Gastrocnemius medialis (tissue), 4 donors: Measurements from ENCODE around the gene ACYP1. TPM values are rescaled to one million over a fixed set of nuclear protein-coding genes. Genes with fewer than 3 reads are reported as not detected.
"Not testable (repeated sequence)": the region's sequence is repeated elsewhere in the genome, so short reads cannot be mapped to it uniquely, and the experiment has no call there.

Experiments
- ATAC-seq, 2 donors: fragments of 150-250 bp; one replicate each; pipeline ENCODE4 v1.9.1; 2016
- DNase-seq, 2 donors: peaks; one replicate each; pipeline ENCODE4 v3.0.0-alpha.2; 2019
- H3K27ac ChIP-seq, 4 donors: fragments of 200-600 bp; sonication (generic); 1 replicate in 1 of 4; 2 replicates in 3 of 4; pipeline ENCODE4 v1.5.1; 2016 to 2018; ENCODE audit warnings: mild to moderate bottlenecking in 2 of 4, moderate library complexity in 1 of 4
- H3K27me3 ChIP-seq, 3 donors: fragments of 200-600 bp; sonication (generic) in 2 of 3; 1 replicate in 1 of 3; 2 replicates in 2 of 3; pipeline versions ENCODE4 v1.5.1 to v1.6.0; 2016 to 2019; ENCODE audit warnings: mild to moderate bottlenecking in 1 of 3, moderate library complexity in 1 of 3
- H3K36me3 ChIP-seq, 2 donors: fragments of 200-600 bp; sonication (generic) in 1 of 2; one replicate each; pipeline ENCODE4 v1.5.1; 2017 to 2018
- H3K4me1 ChIP-seq, 2 donors: fragments of 200-600 bp; sonication (generic) in 1 of 2; one replicate each; pipeline ENCODE4 v1.5.1; 2016 to 2017; ENCODE audit warnings: mild to moderate bottlenecking in 2 of 2
- H3K4me3 ChIP-seq, 4 donors: fragments of 200-600 bp; sonication (generic) in 3 of 4; 1 replicate in 1 of 4; 2 replicates in 3 of 4; pipeline ENCODE4 v1.5.1; 2016 to 2019; ENCODE audit warnings: mild to moderate bottlenecking in 2 of 4
- H3K9me3 ChIP-seq, 3 donors: fragments of 200-600 bp; sonication (generic) in 2 of 3; 1 replicate in 1 of 3; 2 replicates in 2 of 3; pipeline ENCODE4 v1.5.1; 2016 to 2019
- POLR2A ChIP-seq, 2 donors: fragments of 450-650 bp; IDR thresholded peaks; one replicate each; pipeline ENCODE4 v1.6.1; 2017; ENCODE audit warnings: antibody characterized with exemption in 2 of 2, mild to moderate bottlenecking in 2 of 2, moderate library complexity in 2 of 2
- in situ Hi-C, 4 donors: fragments of 200-750 bp; cut with MboI; loops; one replicate each; pipeline versions ENCODE4 v1.15.0 to v1.8.0; 2017; ENCODE audit warnings: low sequenced_read_pairs in 4 of 4
- intact Hi-C: fragments of 100-400 bp; cut with DNase I; formaldehyde crosslinking; loops from one replicate; pipeline ENCODE4 v1.15.1; 2023; ENCODE audit warnings: low total_unique reads
- total RNA-seq, 4 donors: library from RNA; depleted of rRNA; stranded (reverse); fragments of >200 nt; gene quantifications; one replicate each; pipeline versions ENCODE4 v1.1.0 to v1.2.3, GENCODE V29; 2016
- TF ChIP-seq, protein P1 (sequence below), 5 experiments: fragments of 450-650 bp in 3 of 5; fragments of 200-600 bp in 2 of 5; sonication (generic) in 2 of 5; IDR thresholded peaks in 4 of 5; conservative IDR thresholded peaks in 1 of 5; 1 replicate in 4 of 5; 2 replicates in 1 of 5; pipeline ENCODE4 v1.5.1; 2016 to 2019; ENCODE audit warnings: antibody characterized with exemption in 5 of 5, mild to moderate bottlenecking in 3 of 5, moderate library complexity in 3 of 5

The ACYP1 gene
- total RNA-seq, 4 donors from 2014 or later = 12.8 to 41.2 (median 22.9) TPM

- peak overlapping the region; percentile 90 to 95 (median 93) for H3K27ac ChIP-seq
- H3K4me3 ChIP-seq = peak overlapping the region; percentile 46 to 64 (median 60)
- ATAC-seq = peak; percentile 69 to 70
- H3K27me3 ChIP-seq = no peaks in the 10 kb centered on the region
- peaks cover 39 to 51% of the 10 kb centered on the region in 2 donors for H3K4me1 ChIP-seq
- intact Hi-C loops (loop anchor here (2.0 to 5.0 kb wide), 2 partner anchors 67 to 127 kb away; partner anchors contain the start of gene EIF2B2), in situ Hi-C loops (no loop called here)
- no peak for TF ChIP-seq POLR2A (IDR thresholded peaks at IDR 0.05)
- TF ChIP-seq, protein P1, sequence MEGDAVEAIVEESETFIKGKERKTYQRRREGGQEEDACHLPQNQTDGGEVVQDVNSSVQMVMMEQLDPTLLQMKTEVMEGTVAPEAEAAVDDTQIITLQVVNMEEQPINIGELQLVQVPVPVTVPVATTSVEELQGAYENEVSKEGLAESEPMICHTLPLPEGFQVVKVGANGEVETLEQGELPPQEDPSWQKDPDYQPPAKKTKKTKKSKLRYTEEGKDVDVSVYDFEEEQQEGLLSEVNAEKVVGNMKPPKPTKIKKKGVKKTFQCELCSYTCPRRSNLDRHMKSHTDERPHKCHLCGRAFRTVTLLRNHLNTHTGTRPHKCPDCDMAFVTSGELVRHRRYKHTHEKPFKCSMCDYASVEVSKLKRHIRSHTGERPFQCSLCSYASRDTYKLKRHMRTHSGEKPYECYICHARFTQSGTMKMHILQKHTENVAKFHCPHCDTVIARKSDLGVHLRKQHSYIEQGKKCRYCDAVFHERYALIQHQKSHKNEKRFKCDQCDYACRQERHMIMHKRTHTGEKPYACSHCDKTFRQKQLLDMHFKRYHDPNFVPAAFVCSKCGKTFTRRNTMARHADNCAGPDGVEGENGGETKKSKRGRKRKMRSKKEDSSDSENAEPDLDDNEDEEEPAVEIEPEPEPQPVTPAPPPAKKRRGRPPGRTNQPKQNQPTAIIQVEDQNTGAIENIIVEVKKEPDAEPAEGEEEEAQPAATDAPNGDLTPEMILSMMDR (IDR thresholded peaks at IDR 0.05 in 4 of 5, conservative IDR thresholded peaks at IDR 0.05 in 1 of 5) = no peak
- H3K9me3 ChIP-seq = no peaks in the 10 kb centered on the region
- H3K36me3 ChIP-seq = no peaks in the 10 kb centered on the region
- DNase-seq = peak; percentile 82 to 92
Observed at GRCh38 chr14:75069811-75070145, 6.0 kb upstream of the ACYP1 start.

GRCh38 chr14:75069121-75069810 lies 5.4 kb upstream of the ACYP1 start, which contains the start of gene ZC2HC1C:
TSS of gene ZC2HC1C (plus strand) at chr14:75069641. CDS start at chr14:75070574, 933 bp downstream.
- no peaks in the 10 kb centered on the region for H3K36me3 ChIP-seq
- H3K9me3 ChIP-seq = no peaks in the 10 kb centered on the region
- DNase-seq (peak; percentile 96 to 99), ATAC-seq (peak; percentile 79 to 85)
- peak within 1 kb of the TSS; percentile 90 to 95 (median 93) for H3K27ac ChIP-seq
- in situ Hi-C loops = no loop called here
- H3K4me3 ChIP-seq = peak within 1 kb of the TSS; percentile 46 to 64 (median 60)
- no peaks in the 10 kb centered on the region for H3K27me3 ChIP-seq
- intact Hi-C loops = loop anchor here (2.0 to 5.0 kb wide), 2 partner anchors 66 to 127 kb away; partner anchors contain the start of gene EIF2B2
- H3K4me1 ChIP-seq = peaks cover 44 to 57% of the 10 kb centered on the region in 2 donors
- TF ChIP-seq POLR2A (IDR thresholded peaks at IDR 0.05) = peak; percentile 85 to 87
- TF ChIP-seq, protein P1 (IDR thresholded peaks at IDR 0.05 in 4 of 5, conservative IDR thresholded peaks at IDR 0.05 in 1 of 5) = no peak

GRCh38 chr14:75068294-75069120 lies 4.7 kb upstream of the ACYP1 start:
- H3K4me1 ChIP-seq = peaks cover 46 to 54% of the 10 kb centered on the region in 2 donors
- DNase-seq = no peak

GRCh38 chr14:75067765-75068164 lies 3.9 kb upstream of the ACYP1 start:
- Histone ChIP-seq H3K4me3 (peak overlapping the region; percentile 46 to 64 (median 60)), H3K4me1 (peaks cover 50 to 55% of the 10 kb centered on the region in 2 donors), H3K27ac (peak overlapping the region; percentile 90 to 95 (median 93))
- in situ Hi-C loops, H3K9me3 ChIP-seq, H3K27me3 ChIP-seq, ATAC-seq, DNase-seq, H3K36me3 ChIP-seq: not testable (repeated sequence)
- intact Hi-C loops = loop anchor here (2.0 to 5.0 kb wide), 2 partner anchors 65 to 125 kb away; partner anchors contain the start of gene EIF2B2

More at GRCh38 chr14:75068294-75069120, 4.7 kb upstream of the ACYP1 start:
- H3K27ac ChIP-seq = peak overlapping the region; percentile 90 to 95 (median 93)
- peak overlapping the region; percentile 46 to 64 (median 60) for H3K4me3 ChIP-seq
- ATAC-seq = peak; percentile 2 to 7
- H3K9me3 ChIP-seq = no peaks in the 10 kb centered on the region
- intact Hi-C loops (loop anchor here (2.0 to 5.0 kb wide), 2 partner anchors 66 to 126 kb away; partner anchors contain the start of gene EIF2B2), in situ Hi-C loops (no loop called here)
- no peaks in the 10 kb centered on the region for H3K36me3 ChIP-seq
- TF ChIP-seq, protein P1 (IDR thresholded peaks at IDR 0.05 in 4 of 5, conservative IDR thresholded peaks at IDR 0.05 in 1 of 5) = no peak
- TF ChIP-seq POLR2A (IDR thresholded peaks at IDR 0.05) = no peak
- H3K27me3 ChIP-seq = no peaks in the 10 kb centered on the region
